Measurements from ENCODE around the gene FAT2.
A peak's percentile ranks its signal among the peaks of the same experiment; 100 is the strongest.

Gene FAT2

DNA sequence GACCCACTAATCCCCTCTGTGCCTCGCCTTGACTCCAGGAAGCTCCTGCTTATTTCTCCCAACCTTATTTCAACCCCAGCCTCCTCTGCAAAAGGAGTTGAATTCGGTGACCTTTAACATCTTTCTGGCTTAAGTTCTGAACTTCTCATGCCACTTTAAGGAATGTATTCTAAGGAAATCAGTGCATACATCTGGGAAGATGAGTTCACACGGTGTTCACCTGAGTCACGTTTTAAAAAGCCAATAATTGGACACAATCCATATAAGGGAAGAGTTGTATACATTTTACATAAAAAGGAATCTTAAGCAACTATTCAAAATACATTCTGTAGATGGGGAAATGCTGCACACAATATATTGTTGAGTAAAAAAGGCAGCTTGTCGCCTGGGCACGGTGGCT lies 33.2 kb downstream of the FAT2 start:
- Histone ChIP-seq H3K27me3 (ENCODE audit: insufficient read depth, low read length) (no peaks in the 10 kb centered on the region), H3K36me3 (ENCODE audit: control insufficient read depth in 1 of 2, insufficient read depth in 2 of 2, low read length in 2 of 2) (no peaks in the 10 kb centered on the region), H4K91ac (ENCODE audit: low read depth, low read length) (no peak overlapping the region), H3K4ac (ENCODE audit: low read depth, low read length) (no peak overlapping the region), H2AFZ (ENCODE audit: insufficient read depth, low read length, poor library complexity) (no peak overlapping the region), H3K4me2 (ENCODE audit: low read length) (no peak overlapping the region), H3K9me3 (ENCODE audit: insufficient read depth, low read depth, low read length) (peaks cover 4% of the 10 kb centered on the region), H3K27ac (ENCODE audit: low read depth, low read length) (no peak overlapping the region), H2BK5ac (ENCODE audit: low read depth, low read length, poor library complexity) (no peak overlapping the region), H4K8ac (ENCODE audit: low read depth, low read length) (no peak overlapping the region), H3K79me1 (ENCODE audit: low read length) (no peaks in the 10 kb centered on the region), H3K18ac (ENCODE audit: low read length) (no peak overlapping the region), H3K4me3 (ENCODE audit: low read depth, low read length) (no peak overlapping the region), H2AK5ac (ENCODE audit: low read length) (no peak overlapping the region), H3K4me1 (ENCODE audit: control insufficient read depth in 1 of 2, insufficient read depth in 2 of 2, low read length in 2 of 2) (peaks cover 9 to 18% of the 10 kb centered on the region in 2 experiments), H4K12ac (ENCODE audit: low read depth, low read length) (no peak overlapping the region), H2BK120ac (ENCODE audit: insufficient read depth, low read length, poor library complexity) (no peak overlapping the region), H3K9ac (ENCODE audit: low read length) (no peak overlapping the region), H3K79me2 (ENCODE audit: control insufficient read depth, insufficient read depth, low read length, poor library complexity) (no peaks in the 10 kb centered on the region), H3K23ac (ENCODE audit: low read length) (no peak overlapping the region), H2BK12ac (ENCODE audit: low read length) (no peak overlapping the region), H3K14ac (ENCODE audit: low read length) (no peak overlapping the region)
- DNase-seq: peak; percentile 59 to 93
- no CpG with 5 or more reads among the region's 6 CpGs for WGBS (ENCODE audit: extremely low coverage, insufficient coverage, insufficient read length)

GRCh38 chr5:151557466-151557865 lies 33.7 kb downstream of the FAT2 start:
- Histone ChIP-seq H3K23ac (ENCODE audit: low read length) (no peak overlapping the region), H3K4me2 (ENCODE audit: low read length) (no peak overlapping the region), H4K12ac (ENCODE audit: low read depth, low read length) (no peak overlapping the region), H3K4ac (ENCODE audit: low read depth, low read length) (no peak overlapping the region), H4K91ac (ENCODE audit: low read depth, low read length) (no peak overlapping the region), H2BK5ac (ENCODE audit: low read depth, low read length, poor library complexity) (no peak overlapping the region), H3K79me1 (ENCODE audit: low read length) (no peaks in the 10 kb centered on the region), H3K9me3 (ENCODE audit: insufficient read depth, low read depth, low read length) (peaks cover 4% of the 10 kb centered on the region), H2AFZ (ENCODE audit: insufficient read depth, low read length, poor library complexity) (no peak overlapping the region), H3K4me1 (ENCODE audit: control insufficient read depth in 1 of 2, insufficient read depth in 2 of 2, low read length in 2 of 2) (peaks cover 9 to 18% of the 10 kb centered on the region in 2 experiments), H3K4me3 (ENCODE audit: low read depth, low read length) (no peak overlapping the region), H3K14ac (ENCODE audit: low read length) (no peak overlapping the region), H3K79me2 (ENCODE audit: control insufficient read depth, insufficient read depth, low read length, poor library complexity) (no peaks in the 10 kb centered on the region), H3K36me3 (ENCODE audit: control insufficient read depth in 1 of 2, insufficient read depth in 2 of 2, low read length in 2 of 2) (no peaks in the 10 kb centered on the region), H3K18ac (ENCODE audit: low read length) (no peak overlapping the region), H3K27me3 (ENCODE audit: insufficient read depth, low read length) (no peaks in the 10 kb centered on the region), H4K8ac (ENCODE audit: low read depth, low read length) (no peak overlapping the region), H2AK5ac (ENCODE audit: low read length) (no peak overlapping the region), H3K9ac (ENCODE audit: low read length) (no peak overlapping the region), H3K27ac (ENCODE audit: low read depth, low read length) (no peak overlapping the region), H2BK12ac (ENCODE audit: low read length) (no peak overlapping the region), H2BK120ac (ENCODE audit: insufficient read depth, low read length, poor library complexity) (no peak overlapping the region)
- DNase-seq: peak; percentile 83 to 93
- no CpG with 5 or more reads among the region's 1 CpG for WGBS (ENCODE audit: extremely low coverage, insufficient coverage, insufficient read length)

GRCh38 chr5:151556806-151557205 lies 34.3 kb downstream of the FAT2 start:
- H3K4me1 ChIP-seq (ENCODE audit: control insufficient read depth in 1 of 2, insufficient read depth in 2 of 2, low read length in 2 of 2): peaks cover 6 to 12% of the 10 kb centered on the region in 2 experiments
- H3K4me3 ChIP-seq (ENCODE audit: low read depth, low read length): no peak overlapping the region
- no peak overlapping the region for H3K23ac ChIP-seq (ENCODE audit: low read length)
- no peak overlapping the region for H2AFZ ChIP-seq (ENCODE audit: insufficient read depth, low read length, poor library complexity)
- H3K4ac ChIP-seq (ENCODE audit: low read depth, low read length): no peak overlapping the region
- H4K12ac ChIP-seq (ENCODE audit: low read depth, low read length): no peak overlapping the region
- no peaks in the 10 kb centered on the region for H3K36me3 ChIP-seq (ENCODE audit: control insufficient read depth in 1 of 2, insufficient read depth in 2 of 2, low read length in 2 of 2)
- no peak overlapping the region for H3K4me2 ChIP-seq (ENCODE audit: low read length)
- no peak overlapping the region for H4K8ac ChIP-seq (ENCODE audit: low read depth, low read length)
- no peak overlapping the region for H2AK5ac ChIP-seq (ENCODE audit: low read length)
- no peak overlapping the region for H3K9ac ChIP-seq (ENCODE audit: low read length)
- no peak overlapping the region for H4K91ac ChIP-seq (ENCODE audit: low read depth, low read length)
- H3K14ac ChIP-seq (ENCODE audit: low read length): no peak overlapping the region
- H3K9me3 ChIP-seq (ENCODE audit: insufficient read depth, low read depth, low read length): peaks cover 4% of the 10 kb centered on the region
- no peak overlapping the region for H3K18ac ChIP-seq (ENCODE audit: low read length)
- no peak overlapping the region for H2BK120ac ChIP-seq (ENCODE audit: insufficient read depth, low read length, poor library complexity)
- DNase-seq: peak in 1 of 2 donors; percentile 14
- H3K27me3 ChIP-seq (ENCODE audit: insufficient read depth, low read length): no peaks in the 10 kb centered on the region
- H3K79me2 ChIP-seq (ENCODE audit: control insufficient read depth, insufficient read depth, low read length, poor library complexity): no peaks in the 10 kb centered on the region
- H2BK12ac ChIP-seq (ENCODE audit: low read length): no peak overlapping the region
- no peaks in the 10 kb centered on the region for H3K79me1 ChIP-seq (ENCODE audit: low read length)
- no peak overlapping the region for H3K27ac ChIP-seq (ENCODE audit: low read depth, low read length)
- H2BK5ac ChIP-seq (ENCODE audit: low read depth, low read length, poor library complexity): no peak overlapping the region
- no CpG with 5 or more reads among the region's 6 CpGs for WGBS (ENCODE audit: extremely low coverage, insufficient coverage, insufficient read length)

- no peak overlapping the region for H4K91ac ChIP-seq (ENCODE audit: low read depth, low read length)
- H3K79me1 ChIP-seq (ENCODE audit: low read length): no peaks in the 10 kb centered on the region
- H3K4me2 ChIP-seq (ENCODE audit: low read length): no peak overlapping the region
- no peak overlapping the region for H3K27ac ChIP-seq (ENCODE audit: low read depth, low read length)
- H2BK12ac ChIP-seq (ENCODE audit: low read length): no peak overlapping the region
- no peaks in the 10 kb centered on the region for H3K79me2 ChIP-seq (ENCODE audit: control insufficient read depth, insufficient read depth, low read length, poor library complexity)
- no peak overlapping the region for H3K18ac ChIP-seq (ENCODE audit: low read length)
- H3K9ac ChIP-seq (ENCODE audit: low read length): no peak overlapping the region
- H3K27me3 ChIP-seq (ENCODE audit: insufficient read depth, low read length): no peaks in the 10 kb centered on the region
- no peaks in the 10 kb centered on the region for H3K36me3 ChIP-seq (ENCODE audit: control insufficient read depth in 1 of 2, insufficient read depth in 2 of 2, low read length in 2 of 2)
- no peak overlapping the region for H2BK5ac ChIP-seq (ENCODE audit: low read depth, low read length, poor library complexity)
- peaks cover 4% of the 10 kb centered on the region for H3K9me3 ChIP-seq (ENCODE audit: insufficient read depth, low read depth, low read length)
- H2BK120ac ChIP-seq (ENCODE audit: insufficient read depth, low read length, poor library complexity): no peak overlapping the region
- no peak overlapping the region for H3K4me3 ChIP-seq (ENCODE audit: low read depth, low read length)
- H2AK5ac ChIP-seq (ENCODE audit: low read length): no peak overlapping the region
- H3K23ac ChIP-seq (ENCODE audit: low read length): no peak overlapping the region
- WGBS (ENCODE audit: extremely low coverage, insufficient coverage, insufficient read length): no CpG with 5 or more reads among the region's 4 CpGs
- H2AFZ ChIP-seq (ENCODE audit: insufficient read depth, low read length, poor library complexity): no peak overlapping the region
- DNase-seq: no peak
- no peak overlapping the region for H3K14ac ChIP-seq (ENCODE audit: low read length)
- H4K8ac ChIP-seq (ENCODE audit: low read depth, low read length): no peak overlapping the region
- H3K4ac ChIP-seq (ENCODE audit: low read depth, low read length): no peak overlapping the region
- H3K4me1 ChIP-seq (ENCODE audit: control insufficient read depth in 1 of 2, insufficient read depth in 2 of 2, low read length in 2 of 2): peaks cover 0 to 6% of the 10 kb centered on the region in 2 experiments
- H4K12ac ChIP-seq (ENCODE audit: low read depth, low read length): no peak overlapping the region
Measured at GRCh38 chr5:151555760-151556576, 35.2 kb downstream of the FAT2 start.

Measured in trophoblast cell (in vitro differentiated cells and primary cell).